Ovary (tissue), 9 donors: ENCODE measurements around the gene SAMM50. TPM values are rescaled to one million over a fixed set of nuclear protein-coding genes. Genes with fewer than 3 reads are reported as not detected.
"Not testable (repeated sequence)": the region's sequence is repeated elsewhere in the genome, so short reads cannot be mapped to it uniquely, and the experiment has no call there.

Experiments
- DNase-seq, 5 donors: peaks; one replicate each; pipeline ENCODE4 v3.0.0-alpha.2; 2019 to 2020
- H3K27ac ChIP-seq, 2 donors: fragments of 200-600 bp; one replicate each; pipeline versions ENCODE4 v1.5.1 to v1.8.0; 2019 to 2022
- H3K27me3 ChIP-seq: fragments of 200-600 bp; one replicate; pipeline ENCODE4 v1.8.0; 2022
- H3K36me3 ChIP-seq: fragments of 200-600 bp; sonication (generic); one replicate; pipeline ENCODE4 v1.5.1; 2019
- H3K4me1 ChIP-seq: one replicate; pipeline ENCODE4 v1.8.1; 2013; ENCODE audit warnings: mild to moderate bottlenecking, moderate library complexity; ENCODE audit not compliant: insufficient read depth
- H3K4me3 ChIP-seq: fragments of 200-600 bp; sonication (generic); one replicate; pipeline ENCODE4 v1.5.1; 2017
- H3K9me3 ChIP-seq, 2 donors: fragments of 200-600 bp in 1 of 2; sonication (generic) in 1 of 2; one replicate each; pipeline versions ENCODE4 v1.5.1 to v1.8.1; 2013 to 2019; ENCODE audit warnings: mild to moderate bottlenecking in 1 of 2, moderate library complexity in 1 of 2
- EP300 ChIP-seq: sonication (generic); formaldehyde crosslinking; IDR thresholded peaks from one replicate; pipeline ENCODE4 v1.6.1; 2017; ENCODE audit warnings: antibody characterized with exemption
- POLR2A ChIP-seq: fragments of 450-650 bp; IDR thresholded peaks from one replicate; pipeline ENCODE4 v1.6.1; 2017; ENCODE audit warnings: antibody characterized with exemption, mild to moderate bottlenecking, moderate library complexity
- WGBS, 3 donors: extraction: QIAGEN DNeasy Blood & Tissue Kit in 1 of 3; methylation state at CpG; one replicate each; pipeline versions ENCODE4 v1.1.5 to v1.1.7; 2013 to 2017; 5-methylcytosine and 5-hydroxymethylcytosine counted together
- intact Hi-C, 4 donors: fragments of 100-400 bp; cut with DNase I; formaldehyde crosslinking; loops; one replicate each; pipeline versions ENCODE4 v1.11.0 to v1.15.1; 2022 to 2023
- polyA plus RNA-seq, 2 donors: library from polyadenylated mRNA; stranded (reverse); fragments of 200-250 nt in 1 of 2; fragments of 350-450 nt in 1 of 2; fragmentation: Illumina TruSeq in 1 of 2; extraction: RNeasy Lipid Tissue Mini Kit (QIAGEN cat#74804) in 1 of 2; gene quantifications; one replicate each; pipeline ENCODE4 v1.2.3, GENCODE V29; 2013 to 2014
- total RNA-seq, 7 donors: library from RNA; depleted of rRNA in 2 of 7; stranded (reverse); fragments of >200 nt in 2 of 7; fragmentation: NEBNext Ultra II Directional in 3 of 7; extraction: Animal tissue kit (Norgen Biotek cat#: 25700) in 3 of 7; gene quantifications; one replicate each; pipeline versions ENCODE4 v1.1.0 to v1.2.4, GENCODE V29; 2016 to 2023
- TF ChIP-seq, protein P1 (sequence below), 3 donors: fragments of 450-650 bp in 2 of 3; fragments of 200-600 bp in 1 of 3; IDR thresholded peaks; one replicate each; pipeline versions ENCODE4 v1.5.1 to v1.8.0; 2016 to 2022; ENCODE audit warnings: antibody characterized with exemption in 3 of 3, mild to moderate bottlenecking in 1 of 3
- donor health status: DM: no; HTN: no; CAD: no; lungs with moderate emphysema.
- donor health status: DM: no; HTN: no; CAD: no.
- donor health status: Bipolar disorder and iron deficiency.
- donor health status: DM: yes; HTN: yes; CAD: no.
- donor health status: DM: no; HTN: no; CAD: no.
- donor health status: DM: yes; HTN: yes; CAD: no.

Gene SAMM50
- total and polyA plus RNA-seq, 9 donors: 18.0 to 60.2 (median 42.4) TPM

DNA sequence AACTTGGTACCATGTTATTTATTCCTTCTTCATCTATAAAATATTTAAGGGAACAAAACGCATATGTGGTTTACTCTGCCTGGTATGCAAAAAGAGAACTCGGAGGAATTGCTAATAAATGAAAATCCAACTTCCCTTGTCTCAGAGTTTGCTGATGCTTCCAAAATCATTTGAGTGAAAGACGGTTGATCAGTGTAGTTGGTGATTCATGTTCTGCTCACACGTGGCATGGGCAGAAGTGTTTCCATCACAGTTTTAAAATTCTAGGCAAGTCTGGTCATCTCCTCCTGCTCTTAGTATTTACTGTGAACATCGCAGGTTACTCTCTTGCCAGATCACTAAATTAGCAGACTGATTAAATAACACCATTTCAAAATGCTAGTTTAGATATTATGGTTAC lies 56.9 kb downstream of the SAMM50 start:
- H3K27me3 ChIP-seq: no peaks in the 10 kb centered on the region
- H3K27ac ChIP-seq: no peak overlapping the region
- WGBS, 3 donors: 83 to 90% (median 87%) methylated on average over 5 of the region's 5 CpGs
- TF ChIP-seq, protein P1, sequence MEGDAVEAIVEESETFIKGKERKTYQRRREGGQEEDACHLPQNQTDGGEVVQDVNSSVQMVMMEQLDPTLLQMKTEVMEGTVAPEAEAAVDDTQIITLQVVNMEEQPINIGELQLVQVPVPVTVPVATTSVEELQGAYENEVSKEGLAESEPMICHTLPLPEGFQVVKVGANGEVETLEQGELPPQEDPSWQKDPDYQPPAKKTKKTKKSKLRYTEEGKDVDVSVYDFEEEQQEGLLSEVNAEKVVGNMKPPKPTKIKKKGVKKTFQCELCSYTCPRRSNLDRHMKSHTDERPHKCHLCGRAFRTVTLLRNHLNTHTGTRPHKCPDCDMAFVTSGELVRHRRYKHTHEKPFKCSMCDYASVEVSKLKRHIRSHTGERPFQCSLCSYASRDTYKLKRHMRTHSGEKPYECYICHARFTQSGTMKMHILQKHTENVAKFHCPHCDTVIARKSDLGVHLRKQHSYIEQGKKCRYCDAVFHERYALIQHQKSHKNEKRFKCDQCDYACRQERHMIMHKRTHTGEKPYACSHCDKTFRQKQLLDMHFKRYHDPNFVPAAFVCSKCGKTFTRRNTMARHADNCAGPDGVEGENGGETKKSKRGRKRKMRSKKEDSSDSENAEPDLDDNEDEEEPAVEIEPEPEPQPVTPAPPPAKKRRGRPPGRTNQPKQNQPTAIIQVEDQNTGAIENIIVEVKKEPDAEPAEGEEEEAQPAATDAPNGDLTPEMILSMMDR (IDR thresholded peaks at IDR 0.05): no peak
- TF ChIP-seq EP300: no peak
- TF ChIP-seq POLR2A: no peak
- H3K4me3 ChIP-seq: no peak overlapping the region
- no peak for DNase-seq
- H3K36me3 ChIP-seq: no peaks in the 10 kb centered on the region
- intact Hi-C loops: no loop called here
- H3K9me3 ChIP-seq: no peaks in the 10 kb centered on the region
- no peaks in the 10 kb centered on the region for H3K4me1 ChIP-seq

DNA sequence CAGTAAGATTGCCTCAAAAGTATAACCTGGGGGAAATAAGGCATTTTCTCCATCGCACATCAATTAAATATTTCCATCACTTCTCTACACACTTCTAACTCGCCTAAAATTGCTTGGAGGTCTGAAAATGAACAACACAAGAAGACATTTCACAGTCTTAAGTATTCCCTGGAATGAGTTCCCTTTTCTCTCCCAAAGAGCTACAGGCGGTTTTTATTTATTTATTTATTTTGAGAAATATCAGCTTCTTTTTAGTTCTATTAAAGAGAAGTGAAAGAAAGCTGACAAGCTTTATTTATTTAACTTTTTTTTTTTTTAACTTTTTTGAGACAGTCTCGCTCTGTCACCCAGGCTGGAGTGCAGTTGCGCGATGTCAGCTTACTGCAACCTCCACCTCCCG lies 57.3 kb downstream of the SAMM50 start:
- no peaks in the 10 kb centered on the region for H3K9me3 ChIP-seq
- H3K27ac ChIP-seq: no peak overlapping the region
- TF ChIP-seq EP300 (no peak), POLR2A (no peak)
- TF ChIP-seq, protein P1 (IDR thresholded peaks at IDR 0.05): no peak
- no peak overlapping the region for H3K4me3 ChIP-seq
- H3K36me3 ChIP-seq: no peaks in the 10 kb centered on the region
- DNase-seq: no peak
- WGBS, 3 donors: 89 to 94% (median 93%) methylated on average over 7 of the region's 7 CpGs
- intact Hi-C loops: no loop called here
- no peaks in the 10 kb centered on the region for H3K27me3 ChIP-seq
- no peaks in the 10 kb centered on the region for H3K4me1 ChIP-seq

DNA sequence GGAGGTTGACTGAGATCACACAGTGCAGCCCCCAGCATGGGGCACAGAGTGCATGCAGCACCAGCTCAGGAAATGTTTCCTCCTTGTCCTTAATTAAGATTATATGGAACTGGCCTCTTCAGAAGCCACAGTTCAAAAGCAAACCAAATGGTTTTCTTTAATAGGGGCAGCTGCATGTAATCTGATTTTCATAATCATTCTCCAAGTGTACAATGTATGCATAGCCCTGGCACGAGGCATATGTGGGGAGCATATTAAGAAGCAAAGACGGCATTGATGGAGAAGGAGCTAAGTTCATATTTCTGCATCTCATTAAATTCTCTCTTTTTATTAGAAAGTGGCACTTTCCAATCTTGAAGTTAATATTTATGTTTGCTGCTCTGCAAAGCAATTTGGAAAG lies 59.0 kb downstream of the SAMM50 start:
- Histone ChIP-seq H3K27me3 (no peaks in the 10 kb centered on the region), H3K36me3 (no peaks in the 10 kb centered on the region), H3K4me1 (no peaks in the 10 kb centered on the region), H3K4me3 (no peak overlapping the region), H3K27ac (no peak overlapping the region), H3K9me3 (no peaks in the 10 kb centered on the region)
- 37 to 63% (median 46%) methylated on average over 2 of the region's 2 CpGs for WGBS, 3 donors
- TF ChIP-seq, protein P1 (IDR thresholded peaks at IDR 0.05): no peak
- TF ChIP-seq EP300 (no peak), POLR2A (no peak)
- intact Hi-C loops: no loop called here
- DNase-seq: no peak

DNA sequence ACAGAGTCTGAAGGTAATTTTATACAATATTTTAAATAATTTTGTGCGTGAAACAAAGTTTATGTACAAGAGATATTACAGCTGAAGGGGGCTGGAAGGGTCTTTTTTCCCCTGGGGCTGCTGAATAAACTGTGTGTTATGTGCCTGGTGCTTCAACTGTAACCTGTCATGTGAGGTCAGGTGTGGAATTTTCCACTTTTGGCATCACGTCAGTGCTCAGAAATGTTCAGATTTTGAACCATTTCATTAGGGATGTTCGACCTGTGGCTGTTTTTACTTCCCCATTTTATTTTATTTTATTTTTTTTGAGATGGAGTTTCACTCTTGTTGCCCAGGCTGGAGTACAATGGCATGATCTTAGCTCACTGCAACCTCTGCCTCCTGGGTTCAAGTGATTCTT lies 61.3 kb downstream of the SAMM50 start:
- H3K27me3 ChIP-seq, H3K4me1 ChIP-seq, DNase-seq, H3K9me3 ChIP-seq, H3K4me3 ChIP-seq, H3K36me3 ChIP-seq, intact Hi-C loops, H3K27ac ChIP-seq: not testable (repeated sequence)
- 80 to 88% (median 87%) methylated on average over 3 of the region's 3 CpGs for WGBS, 3 donors

DNA sequence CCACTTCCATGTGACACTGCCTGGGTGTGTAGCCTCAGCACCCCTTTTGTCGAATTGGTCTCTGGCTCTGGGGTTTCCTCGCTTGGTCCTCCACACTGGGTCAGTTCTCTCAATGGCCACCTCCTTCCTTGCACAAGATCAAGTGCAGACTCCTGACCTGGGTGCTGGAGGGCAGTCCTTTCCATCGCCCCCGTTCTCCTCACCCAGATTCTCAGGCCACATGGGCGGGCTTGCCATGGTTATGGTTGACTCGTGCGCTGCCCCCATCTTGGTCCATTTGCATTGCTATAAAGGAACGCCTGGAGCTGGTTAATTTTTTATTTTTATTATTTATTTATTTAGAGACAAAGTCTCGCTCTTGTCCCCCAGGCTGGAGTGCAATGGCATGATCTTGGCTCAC lies 63.4 kb downstream of the SAMM50 start:
- Histone ChIP-seq H3K4me3 (no peak overlapping the region), H3K36me3 (no peaks in the 10 kb centered on the region), H3K27ac (no peak overlapping the region), H3K27me3 (no peaks in the 10 kb centered on the region), H3K4me1 (peaks cover 2% of the 10 kb centered on the region), H3K9me3 (no peaks in the 10 kb centered on the region)
- intact Hi-C loops: no loop called here
- 94 to 97% (median 95%) methylated on average over 9 of the region's 9 CpGs for WGBS, 3 donors
- TF ChIP-seq POLR2A (no peak), EP300 (no peak)
- TF ChIP-seq, protein P1 (IDR thresholded peaks at IDR 0.05): no peak
- DNase-seq: no peak
